Measurements from ENCODE around the gene MAST4.

DNA sequence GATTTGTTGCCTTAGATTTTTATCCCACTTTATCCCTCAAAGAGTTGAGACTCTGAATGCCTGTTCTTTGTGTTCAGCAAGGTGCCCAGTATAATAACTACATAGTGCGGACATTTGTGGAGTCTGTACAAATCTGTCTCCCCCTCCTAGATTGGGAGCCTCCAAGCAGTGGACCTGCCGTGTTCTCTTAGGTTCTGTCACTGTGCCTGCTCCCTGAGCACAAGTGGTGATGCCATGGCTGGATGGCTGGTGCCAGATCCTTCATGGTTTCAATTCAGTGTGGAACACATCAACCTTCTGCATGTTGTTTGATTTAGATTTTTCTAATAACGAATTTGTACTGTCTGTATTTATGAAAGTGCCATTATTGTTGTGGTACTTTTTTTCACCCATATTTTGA, 307.5 kb downstream of the MAST4 start:
- TF ChIP-seq EZH2phosphoT487 (IDR thresholded peaks at IDR 0.05; ENCODE audit: low read depth), result no peak
- no peak for TF ChIP-seq CTCF (IDR thresholded peaks at IDR 0.05; ENCODE audit: low read depth, low read length)

All from OCI-LY3 (cell line).